Activated CD4-positive, alpha-beta T cell treated with anti-CD3 and anti-CD28 coated beads, Interleukin-2, amount 10 ng/mL, durations not matched to agents 24 days and 14 days (primary cell): ENCODE measurements around the gene EGFLAM. TPM values are rescaled to one million over a fixed set of nuclear protein-coding genes. Genes with fewer than 3 reads are reported as not detected.
A peak's percentile ranks its signal among the peaks of the same experiment; 100 is the strongest.

Experiments
- DNase-seq: peaks from one replicate; pipeline ENCODE4 v3.0.0; 2022
- H3K27ac Mint-ChIP-seq: one replicate; pipeline ENCODE4 v1.8.0; 2022; ENCODE audit warnings: mild to moderate bottlenecking, mixed read lengths
- H3K27me3 Mint-ChIP-seq: one replicate; pipeline ENCODE4 v1.8.0; 2022; ENCODE audit warnings: mixed read lengths
- H3K36me3 Mint-ChIP-seq: one replicate; pipeline ENCODE4 v1.8.0; 2022; ENCODE audit warnings: low read depth, mild to moderate bottlenecking, mixed read lengths
- H3K4me1 Mint-ChIP-seq: one replicate; pipeline ENCODE4 v1.8.0; 2021; ENCODE audit warnings: mixed read lengths
- H3K4me3 Mint-ChIP-seq: one replicate; pipeline ENCODE4 v1.8.0; 2022; ENCODE audit warnings: mild to moderate bottlenecking, moderate library complexity, mixed read lengths
- H3K9me3 Mint-ChIP-seq: one replicate; pipeline ENCODE4 v1.8.0; 2021; ENCODE audit warnings: mixed read lengths
- intact Hi-C: fragments of 100-400 bp; cut with micrococcal nuclease; formaldehyde crosslinking; loops from one replicate; pipeline ENCODE4 v1.15.1; 2023
- total RNA-seq: library from RNA; stranded (reverse); gene quantifications from 2 replicates; pipeline ENCODE4 v1.2.3, GENCODE V29; 2022

EGFLAM gene
- total RNA-seq, 1 donor from 2014 or later = not detected

GRCh38 chr5:38381361-38381760, 123.0 kb downstream of the EGFLAM start:
- Mint-ChIP-seq H3K27me3 (peaks cover 23% of the 10 kb centered on the region), H3K9me3 (no peaks in the 10 kb centered on the region), H3K4me1 (peaks cover 2% of the 10 kb centered on the region), H3K36me3 (no peaks in the 10 kb centered on the region), H3K27ac (no peak overlapping the region), H3K4me3 (no peak overlapping the region)
- no peak for DNase-seq
- intact Hi-C loops = no loop called here

GRCh38 chr5:38382898-38383297, 124.5 kb downstream of the EGFLAM start:
- Mint-ChIP-seq H3K36me3 (no peaks in the 10 kb centered on the region), H3K27me3 (peaks cover 24% of the 10 kb centered on the region), H3K4me3 (no peak overlapping the region), H3K9me3 (no peaks in the 10 kb centered on the region), H3K4me1 (no peaks in the 10 kb centered on the region), H3K27ac (no peak overlapping the region)
- DNase-seq = peak; percentile 85
- intact Hi-C loops = loop anchor here (1.0 kb wide), 1 partner anchor 426 kb away; no protein-coding TSS in a partner anchor

- Mint-ChIP-seq H3K27me3 (peaks cover 20% of the 10 kb centered on the region), H3K9me3 (no peaks in the 10 kb centered on the region), H3K27ac (no peak overlapping the region), H3K4me3 (no peak overlapping the region), H3K4me1 (no peaks in the 10 kb centered on the region), H3K36me3 (no peaks in the 10 kb centered on the region)
- DNase-seq = no peak
- intact Hi-C loops = no loop called here
Observed at GRCh38 chr5:38383701-38384100, 125.3 kb downstream of the EGFLAM start.

- Mint-ChIP-seq H3K4me3 (no peak overlapping the region), H3K27ac (no peak overlapping the region), H3K36me3 (no peaks in the 10 kb centered on the region), H3K27me3 (peaks cover 13% of the 10 kb centered on the region), H3K4me1 (no peaks in the 10 kb centered on the region), H3K9me3 (no peaks in the 10 kb centered on the region)
- DNase-seq = no peak
- intact Hi-C loops = no loop called here
Observed at GRCh38 chr5:38384396-38384795, 126.0 kb downstream of the EGFLAM start.

GRCh38 chr5:38387161-38387560, 128.8 kb downstream of the EGFLAM start:
- intact Hi-C loops = no loop called here
- H3K27ac Mint-ChIP-seq = no peak overlapping the region

GRCh38 chr5:38393636-38394035, 135.3 kb downstream of the EGFLAM start:
- Mint-ChIP-seq H3K36me3 (no peaks in the 10 kb centered on the region), H3K9me3 (no peaks in the 10 kb centered on the region), H3K27me3 (peaks cover 14% of the 10 kb centered on the region), H3K27ac (no peak overlapping the region), H3K4me1 (no peaks in the 10 kb centered on the region), H3K4me3 (no peak overlapping the region)
- no peak for DNase-seq
- intact Hi-C loops = no loop called here

More at GRCh38 chr5:38387161-38387560, 128.8 kb downstream of the EGFLAM start:
- no peak for DNase-seq
- Mint-ChIP-seq H3K4me3 (no peak overlapping the region), H3K9me3 (no peaks in the 10 kb centered on the region), H3K4me1 (no peaks in the 10 kb centered on the region), H3K27me3 (peaks cover 10% of the 10 kb centered on the region), H3K36me3 (no peaks in the 10 kb centered on the region)

- Mint-ChIP-seq H3K27me3 (peaks cover 22% of the 10 kb centered on the region), H3K9me3 (no peaks in the 10 kb centered on the region), H3K27ac (no peak overlapping the region), H3K4me3 (no peak overlapping the region), H3K36me3 (no peaks in the 10 kb centered on the region), H3K4me1 (no peaks in the 10 kb centered on the region)
- DNase-seq = no peak
- intact Hi-C loops = no loop called here
Observed at GRCh38 chr5:38396766-38397165, 138.4 kb downstream of the EGFLAM start.

- Mint-ChIP-seq H3K4me3 (no peak overlapping the region), H3K4me1 (no peaks in the 10 kb centered on the region), H3K36me3 (no peaks in the 10 kb centered on the region), H3K27me3 (peaks cover 37% of the 10 kb centered on the region), H3K9me3 (no peaks in the 10 kb centered on the region), H3K27ac (no peak overlapping the region)
- no peak for DNase-seq
- intact Hi-C loops = no loop called here
Observed at GRCh38 chr5:38400365-38400764, 142.0 kb downstream of the EGFLAM start.

- H3K36me3 Mint-ChIP-seq = no peaks in the 10 kb centered on the region
- H3K4me3 Mint-ChIP-seq = no peak overlapping the region
- intact Hi-C loops = no loop called here
- peaks cover 32% of the 10 kb centered on the region for H3K27me3 Mint-ChIP-seq
- H3K4me1 Mint-ChIP-seq = no peaks in the 10 kb centered on the region
- no peak overlapping the region for H3K27ac Mint-ChIP-seq
- DNase-seq = no peak
- no peaks in the 10 kb centered on the region for H3K9me3 Mint-ChIP-seq
Observed at GRCh38 chr5:38401145-38401544, 142.8 kb downstream of the EGFLAM start.

GRCh38 chr5:38403406-38403805, 145.0 kb downstream of the EGFLAM start:
- H3K27ac Mint-ChIP-seq = no peak overlapping the region
- H3K27me3 Mint-ChIP-seq = peaks cover 29% of the 10 kb centered on the region
- H3K4me3 Mint-ChIP-seq = no peak overlapping the region
- intact Hi-C loops = no loop called here
- no peaks in the 10 kb centered on the region for H3K36me3 Mint-ChIP-seq
- H3K4me1 Mint-ChIP-seq = no peaks in the 10 kb centered on the region
- H3K9me3 Mint-ChIP-seq = no peaks in the 10 kb centered on the region
- no peak for DNase-seq

GRCh38 chr5:38403877-38404635, 145.7 kb downstream of the EGFLAM start:
- no peak overlapping the region for H3K4me3 Mint-ChIP-seq
- peaks cover 28% of the 10 kb centered on the region for H3K27me3 Mint-ChIP-seq
- H3K9me3 Mint-ChIP-seq = no peaks in the 10 kb centered on the region
- H3K27ac Mint-ChIP-seq = no peak overlapping the region
- no peaks in the 10 kb centered on the region for H3K4me1 Mint-ChIP-seq
- no peak for DNase-seq
- intact Hi-C loops = no loop called here
- H3K36me3 Mint-ChIP-seq = no peaks in the 10 kb centered on the region

- H3K9me3 Mint-ChIP-seq = no peaks in the 10 kb centered on the region
- no peaks in the 10 kb centered on the region for H3K4me1 Mint-ChIP-seq
- no peak overlapping the region for H3K27ac Mint-ChIP-seq
- H3K4me3 Mint-ChIP-seq = no peak overlapping the region
- no peak for DNase-seq
- intact Hi-C loops = no loop called here
- H3K27me3 Mint-ChIP-seq = peaks cover 25% of the 10 kb centered on the region
- H3K36me3 Mint-ChIP-seq = no peaks in the 10 kb centered on the region
Observed at GRCh38 chr5:38404667-38405276, 146.4 kb downstream of the EGFLAM start.

- H3K27me3 Mint-ChIP-seq = peaks cover 5% of the 10 kb centered on the region
- H3K9me3 Mint-ChIP-seq = no peaks in the 10 kb centered on the region
- intact Hi-C loops = no loop called here
- no peak overlapping the region for H3K4me3 Mint-ChIP-seq
- no peaks in the 10 kb centered on the region for H3K36me3 Mint-ChIP-seq
- H3K27ac Mint-ChIP-seq = no peak overlapping the region
- no peaks in the 10 kb centered on the region for H3K4me1 Mint-ChIP-seq
- no peak for DNase-seq
Observed at GRCh38 chr5:38408446-38409198, 150.3 kb downstream of the EGFLAM start.

GRCh38 chr5:38410304-38410990, 152.1 kb downstream of the EGFLAM start:
- Mint-ChIP-seq H3K36me3 (no peaks in the 10 kb centered on the region), H3K4me1 (no peaks in the 10 kb centered on the region), H3K27me3 (peaks cover 4% of the 10 kb centered on the region), H3K4me3 (no peak overlapping the region), H3K27ac (no peak overlapping the region), H3K9me3 (no peaks in the 10 kb centered on the region)
- intact Hi-C loops = no loop called here
- DNase-seq = no peak
